GM23338 (cell line): Measurements from ENCODE around the gene HLCS. TPM values are rescaled to one million over a fixed set of nuclear protein-coding genes. Genes with fewer than 3 reads are reported as not detected.

Experiments used
- ATAC-seq: fragments of 200-7000 bp; cut with Tn5 transposase; 3 replicates; pipeline ENCODE4 v1.9.1; 2020
- DNase-seq: peaks from one replicate; pipeline ENCODE4 v3.0.0-alpha.2; 2015; ENCODE audit warnings: low spot score
- H2AFZ ChIP-seq: fragments of 200-600 bp; sonication (generic); 2 replicates; pipeline ENCODE4 v1.8.0; 2016; ENCODE audit warnings: antibody characterized with exemption, mild to moderate bottlenecking, moderate library complexity
- H3F3A ChIP-seq: fragments of 200-600 bp; sonication (generic); replicated peaks from 2 replicates; pipeline ENCODE4 v1.8.0; 2017; ENCODE audit warnings: antibody characterized with exemption, mixed run types, low read depth
- H3K27ac ChIP-seq: fragments of 200-600 bp; sonication (generic); 2 replicates; pipeline ENCODE4 v1.6.1; 2016; ENCODE audit warnings: low read depth
- H3K27me3 ChIP-seq: fragments of 200-600 bp; sonication (generic); 2 replicates; pipeline ENCODE4 v1.8.0; 2016; ENCODE audit warnings: mild to moderate bottlenecking, mixed run types, moderate library complexity; ENCODE audit not compliant: insufficient read depth
- H3K36me3 ChIP-seq: fragments of 200-600 bp; sonication (generic); 2 replicates; pipeline ENCODE4 v1.8.0; 2016; ENCODE audit warnings: mild to moderate bottlenecking; ENCODE audit not compliant: insufficient read depth
- H3K4me1 ChIP-seq: fragments of 200-600 bp; sonication (generic); 2 replicates; pipeline ENCODE4 v1.8.0; 2016; ENCODE audit warnings: mild to moderate bottlenecking, moderate library complexity; ENCODE audit not compliant: insufficient read depth
- H3K4me2 ChIP-seq: fragments of 200-600 bp; sonication (generic); 2 replicates; pipeline ENCODE4 v1.7.1; 2017; ENCODE audit warnings: mixed run types
- H3K4me3 ChIP-seq: fragments of 200-600 bp; sonication (generic); 2 replicates; pipeline ENCODE4 v1.6.1; 2016; ENCODE audit warnings: mixed run types
- H3K79me2 ChIP-seq: fragments of 200-600 bp; sonication (generic); replicated peaks from 2 replicates; pipeline ENCODE4 v1.8.0; 2017; ENCODE audit warnings: mild to moderate bottlenecking; ENCODE audit not compliant: insufficient read depth
- H3K9me2 ChIP-seq: fragments of 200-600 bp; sonication (generic); 2 replicates; pipeline ENCODE4 v1.8.0; 2017; ENCODE audit not compliant: insufficient read depth
- H4K20me1 ChIP-seq: fragments of 200-600 bp; sonication (generic); replicated peaks from 2 replicates; pipeline ENCODE4 v1.8.0; 2017; ENCODE audit warnings: mild to moderate bottlenecking; ENCODE audit not compliant: insufficient read depth
- H3K27ac Mint-ChIP-seq: 2 replicates; pipeline ENCODE4 v1.8.0; 2020; ENCODE audit warnings: inconsistent platforms, mild to moderate bottlenecking, moderate library complexity, mixed read lengths
- H3K27me3 Mint-ChIP-seq: 3 replicates; pipeline ENCODE4 v1.8.0; 2022; ENCODE audit warnings: low read depth, mild to moderate bottlenecking, moderate library complexity, mixed read lengths, inconsistent platforms; ENCODE audit not compliant: insufficient read depth, poor library complexity
- H3K36me3 Mint-ChIP-seq: 3 replicates; pipeline ENCODE4 v1.8.0; 2021; ENCODE audit warnings: low read depth, mild to moderate bottlenecking, inconsistent platforms, moderate library complexity, mixed read lengths
- H3K4me1 Mint-ChIP-seq: 3 replicates; pipeline ENCODE4 v1.8.0; 2020; ENCODE audit warnings: mild to moderate bottlenecking, inconsistent platforms, mixed read lengths
- H3K4me3 Mint-ChIP-seq: 3 replicates; pipeline ENCODE4 v1.8.0; 2021; ENCODE audit warnings: moderate library complexity, mild to moderate bottlenecking, inconsistent platforms, mixed read lengths
- H3K9me3 Mint-ChIP-seq: 3 replicates; pipeline ENCODE4 v1.8.0; 2020; ENCODE audit warnings: moderate library complexity, mild to moderate bottlenecking, inconsistent platforms, mixed read lengths
- CREB1 ChIP-seq: fragments of 250-450 bp; sonication (Bioruptor Pico); IDR thresholded peaks from 2 replicates; pipeline ENCODE4 v1.5.0; 2020; ENCODE audit warnings: low read depth, mild to moderate bottlenecking, moderate library complexity
- CTCF ChIP-seq, 2 experiments: fragments of 200-600 bp in 1 of 2; sonication (generic) in 1 of 2; conservative IDR thresholded peaks; 2 replicates each; pipeline versions ENCODE4 v1.5.1 to v1.6.1; 2016 to 2017; ENCODE audit warnings: antibody characterized with exemption in 2 of 2, low read depth in 2 of 2, mild to moderate bottlenecking in 2 of 2, moderate library complexity in 1 of 2
- EZH2phosphoT487 ChIP-seq: fragments of 200-600 bp; sonication (generic); IDR thresholded peaks from one replicate; pipeline ENCODE4 v1.8.1; 2018; ENCODE audit warnings: antibody characterized with exemption; ENCODE audit not compliant: unreplicated experiment
- JUNB ChIP-seq: IDR thresholded peaks from one replicate; pipeline ENCODE4 v1.6.1; 2016; ENCODE audit warnings: antibody characterized with exemption; ENCODE audit not compliant: unreplicated experiment
- NANOG ChIP-seq: IDR thresholded peaks from 2 replicates; pipeline ENCODE4 v1.6.1; 2016; ENCODE audit warnings: antibody characterized with exemption, borderline replicate concordance
- POLR2AphosphoS5 ChIP-seq: IDR thresholded peaks from 2 replicates; pipeline ENCODE4 v1.6.1; 2016; ENCODE audit warnings: antibody characterized with exemption, low read depth
- REST ChIP-seq: IDR thresholded peaks from one replicate; pipeline ENCODE4 v1.6.1; 2018; ENCODE audit warnings: antibody characterized with exemption; ENCODE audit not compliant: unreplicated experiment
- ZNF114 ChIP-seq: fragments of 250-450 bp; sonication (Bioruptor Pico); IDR thresholded peaks from 2 replicates; pipeline ENCODE4 v1.5.0; 2020; ENCODE audit warnings: mild to moderate bottlenecking, moderate library complexity
- ZNF331 ChIP-seq: fragments of 250-450 bp; sonication (Bioruptor Pico); IDR thresholded peaks from 2 replicates; pipeline ENCODE4 v1.5.0; 2020; ENCODE audit warnings: low read depth, mild to moderate bottlenecking, moderate library complexity
- ZNF462 ChIP-seq: fragments of 250-450 bp; sonication (Bioruptor Pico); IDR thresholded peaks from 2 replicates; pipeline ENCODE4 v1.5.0; 2020; ENCODE audit warnings: mild to moderate bottlenecking, moderate library complexity
- polyA plus RNA-seq: library from polyadenylated mRNA; unstranded; fragments of >200 nt; fragmentation: Nextera tagmentation; extraction: Ambion mirVana; gene quantifications from 2 replicates; pipeline ENCODE4 v1.2.1, GENCODE V29; 2016
- total RNA-seq: library from RNA; depleted of rRNA; stranded (reverse); fragments of >200 nt; shearing (Covaris generic); gene quantifications from 2 replicates; pipeline ENCODE4 v1.2.3, GENCODE V29; 2014

The HLCS gene
- total and polyA plus RNA-seq, 2 experiments from 2014 or later: 6.1 to 14.7 TPM

GRCh38 chr21:36841866-36842265 lies 124.6 kb downstream of the HLCS start:
- H3K9me3 Mint-ChIP-seq: no peaks in the 10 kb centered on the region
- H4K20me1 ChIP-seq: 0 out of 2 replicates have a peak, but pooled peaks cover 4% of the 10 kb centered on the region
- ATAC-seq (no peak), DNase-seq (no peak)
- no peaks in the 10 kb centered on the region for H3K79me2 ChIP-seq
- H3F3A ChIP-seq: no peaks in the 10 kb centered on the region
- no peak overlapping the region for H3K4me3 Mint-ChIP-seq
- H3K27ac ChIP-seq: no peak overlapping the region
- no peaks in the 10 kb centered on the region for H3K27me3 ChIP-seq
- no peaks in the 10 kb centered on the region for H3K9me2 ChIP-seq
- no peaks in the 10 kb centered on the region for H3K4me1 ChIP-seq
- no peaks in the 10 kb centered on the region for H3K4me1 Mint-ChIP-seq
- H3K27me3 Mint-ChIP-seq: peaks cover 5% of the 10 kb centered on the region
- no peak overlapping the region for H3K27ac Mint-ChIP-seq
- no peaks in the 10 kb centered on the region for H3K36me3 Mint-ChIP-seq
- no peak overlapping the region for H3K4me3 ChIP-seq
- H3K4me2 ChIP-seq: no peak overlapping the region
- no peaks in the 10 kb centered on the region for H3K36me3 ChIP-seq
- TF ChIP-seq REST (no peak), CREB1 (CRISPR knock-in tag) (no peak), JUNB (no peak), ZNF114 (no peak), CTCF (conservative IDR thresholded peaks at IDR 0.05; ENCODE audit: low read depth in 2 of 2) (no peak), ZNF331 (CRISPR knock-in tag) (no peak), NANOG (no peak), EZH2phosphoT487 (no peak), POLR2AphosphoS5 (no peak), ZNF462 (CRISPR knock-in tag) (no peak)
- H2AFZ ChIP-seq: no peak overlapping the region
